SH-SY5Y (cell line): Measurements from ENCODE around the gene IGF2R.

Experiments used
- GATA2 ChIP-seq: IDR thresholded peaks from 2 replicates; pipeline ENCODE4 v1.6.1; 2011; ENCODE audit warnings: mild to moderate bottlenecking, low read depth, low read length
- GATA3 ChIP-seq: IDR thresholded peaks from 2 replicates; pipeline ENCODE4 v1.6.1; 2011; ENCODE audit warnings: low read depth, mild to moderate bottlenecking, low read length, moderate library complexity

Gene IGF2R

GRCh38 chr6:159968295-159969203 lies at the start of gene IGF2R:
TSS of gene IGF2R (plus strand) at chr6:159969082. CDS start at chr6:159969247, 165 bp downstream.
- TF ChIP-seq GATA2, result no peak
- TF ChIP-seq GATA3, result no peak

GRCh38 chr6:159919800-159920199 lies 49.1 kb upstream of the IGF2R start:
- no peak for TF ChIP-seq GATA3
- TF ChIP-seq GATA2, result no peak

- TF ChIP-seq GATA3 (no peak), GATA2 (no peak)
Measured at GRCh38 chr6:159926542-159927203, 42.2 kb upstream of the IGF2R start.

- no peak for TF ChIP-seq GATA3
- no peak for TF ChIP-seq GATA2
Measured at GRCh38 chr6:159929819-159930218, 39.1 kb upstream of the IGF2R start.

- TF ChIP-seq GATA2 (no peak), GATA3 (no peak)
Measured at GRCh38 chr6:159931112-159931511, 37.8 kb upstream of the IGF2R start.

- TF ChIP-seq GATA3 (no peak), GATA2 (no peak)
Measured at GRCh38 chr6:159931846-159932245, 37.0 kb upstream of the IGF2R start.

- no peak for TF ChIP-seq GATA2
- TF ChIP-seq GATA3, result no peak
Measured at GRCh38 chr6:159933077-159933476, 35.8 kb upstream of the IGF2R start.

GRCh38 chr6:159934181-159934580 lies 34.7 kb upstream of the IGF2R start:
- TF ChIP-seq GATA2 (no peak), GATA3 (no peak)

GRCh38 chr6:159935065-159935464 lies 33.8 kb upstream of the IGF2R start:
- no peak for TF ChIP-seq GATA3

GRCh38 chr6:159935633-159936032 lies 33.2 kb upstream of the IGF2R start:
- TF ChIP-seq GATA3 (no peak), GATA2 (no peak)

GRCh38 chr6:159939591-159940016 lies 29.3 kb upstream of the IGF2R start:
- TF ChIP-seq GATA3, result no peak
- TF ChIP-seq GATA2, result 0 out of 2 replicates have a peak, but pooled peaks have one; percentile 8

GRCh38 chr6:159941286-159942113 lies 27.4 kb upstream of the IGF2R start:
- TF ChIP-seq GATA3 (no peak), GATA2 (no peak)

GRCh38 chr6:159943101-159943632 lies 25.7 kb upstream of the IGF2R start:
- TF ChIP-seq GATA2 (no peak), GATA3 (no peak)

- TF ChIP-seq GATA2 (no peak), GATA3 (no peak)
Measured at GRCh38 chr6:159943968-159944598, 24.8 kb upstream of the IGF2R start.
